Esophagus muscularis mucosa (tissue), 4 donors: ENCODE results near the gene OR11A1.

Experiments
- EP300 ChIP-seq: sonication (generic); formaldehyde crosslinking; IDR thresholded peaks from one replicate; pipeline ENCODE4 v1.6.1; 2017; ENCODE audit warnings: antibody characterized with exemption
- POLR2A ChIP-seq: fragments of 450-650 bp; IDR thresholded peaks from one replicate; pipeline ENCODE4 v1.6.1; 2017; ENCODE audit warnings: antibody characterized with exemption, moderate library complexity, mild to moderate bottlenecking, low read depth
- POLR2AphosphoS5 ChIP-seq, 2 donors: sonication (generic); formaldehyde crosslinking; IDR thresholded peaks; one replicate each; pipeline ENCODE4 v1.6.1; 2017; ENCODE audit warnings: antibody characterized with exemption in 2 of 2
- TF ChIP-seq, protein P1 (sequence below), 3 experiments: fragments of 200-600 bp in 2 of 3; fragments of 450-650 bp in 1 of 3; sonication (generic) in 2 of 3; IDR thresholded peaks; one replicate each; pipeline ENCODE4 v1.5.1; 2017 to 2019; ENCODE audit warnings: antibody characterized with exemption in 3 of 3, mild to moderate bottlenecking in 2 of 3, moderate library complexity in 1 of 3

DNA sequence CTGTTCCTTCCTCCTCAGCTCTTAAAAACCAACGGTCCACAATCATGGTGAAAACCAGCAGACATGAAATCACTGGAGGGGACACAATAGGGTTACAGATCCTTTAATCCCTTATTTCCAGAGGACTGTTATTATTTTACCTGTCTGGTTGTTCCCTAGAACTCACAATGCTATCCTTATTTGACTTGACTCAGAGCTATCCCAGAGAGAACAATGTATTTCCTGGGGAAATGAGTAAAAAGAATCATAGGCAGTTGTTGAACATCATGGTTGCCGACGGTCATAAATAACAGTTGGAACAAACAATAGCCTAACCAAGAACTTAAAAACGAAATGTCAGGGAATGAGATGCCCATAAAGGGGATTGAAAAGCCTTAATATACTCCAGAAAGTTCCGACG lies 9.4 kb upstream of the OR11A1 start:
- TF ChIP-seq, protein P1, sequence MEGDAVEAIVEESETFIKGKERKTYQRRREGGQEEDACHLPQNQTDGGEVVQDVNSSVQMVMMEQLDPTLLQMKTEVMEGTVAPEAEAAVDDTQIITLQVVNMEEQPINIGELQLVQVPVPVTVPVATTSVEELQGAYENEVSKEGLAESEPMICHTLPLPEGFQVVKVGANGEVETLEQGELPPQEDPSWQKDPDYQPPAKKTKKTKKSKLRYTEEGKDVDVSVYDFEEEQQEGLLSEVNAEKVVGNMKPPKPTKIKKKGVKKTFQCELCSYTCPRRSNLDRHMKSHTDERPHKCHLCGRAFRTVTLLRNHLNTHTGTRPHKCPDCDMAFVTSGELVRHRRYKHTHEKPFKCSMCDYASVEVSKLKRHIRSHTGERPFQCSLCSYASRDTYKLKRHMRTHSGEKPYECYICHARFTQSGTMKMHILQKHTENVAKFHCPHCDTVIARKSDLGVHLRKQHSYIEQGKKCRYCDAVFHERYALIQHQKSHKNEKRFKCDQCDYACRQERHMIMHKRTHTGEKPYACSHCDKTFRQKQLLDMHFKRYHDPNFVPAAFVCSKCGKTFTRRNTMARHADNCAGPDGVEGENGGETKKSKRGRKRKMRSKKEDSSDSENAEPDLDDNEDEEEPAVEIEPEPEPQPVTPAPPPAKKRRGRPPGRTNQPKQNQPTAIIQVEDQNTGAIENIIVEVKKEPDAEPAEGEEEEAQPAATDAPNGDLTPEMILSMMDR (IDR thresholded peaks at IDR 0.05) = no peak
- no peak for TF ChIP-seq POLR2AphosphoS5 (IDR thresholded peaks at IDR 0.05)
- TF ChIP-seq POLR2A = no peak
- no peak for TF ChIP-seq EP300
